ENCODE measurements around the gene CINP. TPM values are rescaled to one million over a fixed set of nuclear protein-coding genes. Genes with fewer than 3 reads are reported as not detected.
A peak's percentile ranks its signal among the peaks of the same experiment; 100 is the strongest.

Gene CINP
- total and polyA plus RNA-seq, 2 of the 13 experiments (the other 11 are each of a cell fraction or from before 2014, with no cell fraction given): 32.8 to 42.8 TPM

GRCh38 chr14:102314242-102315011, 48.3 kb downstream of the CINP start (continued):
- TF ChIP-seq PAXIP1 (CRISPR knock-in tag; conservative IDR thresholded peaks at IDR 0.05) (peak; percentile 48), ZNF24 (IDR thresholded peaks at IDR 0.05) (no peak), EED (CRISPR knock-in tag; IDR thresholded peaks at IDR 0.05) (no peak), USF2 (IDR thresholded peaks at IDR 0.05; ENCODE audit: low read depth, low read length) (0 out of 2 replicates have a peak, but pooled peaks have one; percentile 14), USF2 (CRISPR knock-in tag; IDR thresholded peaks at IDR 0.05; ENCODE audit: borderline replicate concordance) (peak; percentile 64; the same call in 1 of the 2 replicates), GPN1 (CRISPR knock-in tag; IDR thresholded peaks at IDR 0.05; ENCODE audit: borderline replicate concordance) (no peak), TCF7 (IDR thresholded peaks at IDR 0.05; ENCODE audit: low read depth) (no peak)
